Activated T-helper 17 cell treated with anti-CD3 and anti-CD28 coated beads, Interleukin-2, amount 50 U/mL, for 72 hours (primary cell): ENCODE measurements around the gene CDCA3. TPM values are rescaled to one million over a fixed set of nuclear protein-coding genes. Genes with fewer than 3 reads are reported as not detected.
"Not testable (repeated sequence)": the region's sequence is repeated elsewhere in the genome, so short reads cannot be mapped to it uniquely, and the experiment has no call there.

Experiments
- ATAC-seq: fragments of 150-1000 bp; cut with Tn5 transposase; replicated peaks from 2 replicates; pipeline ENCODE4 v1.10.0; 2021; ENCODE audit warnings: mild to moderate bottlenecking, moderate library complexity
- H3K27ac Mint-ChIP-seq: one replicate; pipeline ENCODE4 v1.8.0; 2022; ENCODE audit warnings: mixed read lengths
- H3K27me3 Mint-ChIP-seq: one replicate; pipeline ENCODE4 v1.8.0; 2022; ENCODE audit warnings: mixed read lengths
- H3K36me3 Mint-ChIP-seq: one replicate; pipeline ENCODE4 v1.8.0; 2022; ENCODE audit warnings: low read depth, mild to moderate bottlenecking, mixed read lengths
- H3K4me1 Mint-ChIP-seq: one replicate; pipeline ENCODE4 v1.8.0; 2022; ENCODE audit warnings: mixed read lengths
- H3K4me3 Mint-ChIP-seq: one replicate; pipeline ENCODE4 v1.8.0; 2022; ENCODE audit warnings: mild to moderate bottlenecking, mixed read lengths
- H3K9me3 Mint-ChIP-seq: one replicate; pipeline ENCODE4 v1.8.0; 2022; ENCODE audit warnings: mixed read lengths
- total RNA-seq, 2 donors: library from RNA; stranded (reverse); gene quantifications; one replicate each; pipeline ENCODE4 v1.2.3, GENCODE V29; 2022

Gene CDCA3
- total RNA-seq, 2 donors from 2014 or later, result 86.9 to 104 TPM

GRCh38 chr12:6866920-6867412 is 15.9 kb upstream of the CDCA3 start:
- peak overlapping the region; percentile 96 for H3K27ac Mint-ChIP-seq
- H3K27me3 Mint-ChIP-seq, result no peaks in the 10 kb centered on the region
- ATAC-seq, result peak; percentile 5
- peak overlapping the region; percentile 94 for H3K4me3 Mint-ChIP-seq
- H3K9me3 Mint-ChIP-seq, result no peaks in the 10 kb centered on the region
- peaks cover 31% of the 10 kb centered on the region for H3K4me1 Mint-ChIP-seq
- peaks cover 97% of the 10 kb centered on the region for H3K36me3 Mint-ChIP-seq

GRCh38 chr12:6866163-6866919 is 15.3 kb upstream of the CDCA3 start:
- H3K9me3 Mint-ChIP-seq, result no peaks in the 10 kb centered on the region
- peaks cover 25% of the 10 kb centered on the region for H3K4me1 Mint-ChIP-seq
- H3K4me3 Mint-ChIP-seq, result peak overlapping the region; percentile 94
- H3K36me3 Mint-ChIP-seq, result peaks cover 97% of the 10 kb centered on the region
- H3K27ac Mint-ChIP-seq, result peak overlapping the region; percentile 96
- no peaks in the 10 kb centered on the region for H3K27me3 Mint-ChIP-seq
- ATAC-seq, result no peak

- ATAC-seq, H3K9me3 Mint-ChIP-seq, H3K27me3 Mint-ChIP-seq: not testable (repeated sequence)
- Mint-ChIP-seq H3K36me3 (peaks cover 97% of the 10 kb centered on the region), H3K4me3 (peak overlapping the region; percentile 94), H3K27ac (peak overlapping the region; percentile 19), H3K4me1 (peaks cover 17% of the 10 kb centered on the region)
These were observed 14.2 kb upstream of the CDCA3 start for GRCh38 chr12:6865307-6865706.

GRCh38 chr12:6863586-6864321 is 12.7 kb upstream of the CDCA3 start:
- Mint-ChIP-seq H3K4me1 (peaks cover 6% of the 10 kb centered on the region), H3K27me3 (no peaks in the 10 kb centered on the region), H3K9me3 (no peaks in the 10 kb centered on the region), H3K36me3 (peaks cover 97% of the 10 kb centered on the region), H3K4me3 (no peak overlapping the region), H3K27ac (peak overlapping the region; percentile 36)
- ATAC-seq, result no peak

- Mint-ChIP-seq H3K27ac (peak overlapping the region; percentile 36), H3K4me1 (peaks cover 4% of the 10 kb centered on the region), H3K4me3 (no peak overlapping the region), H3K9me3 (no peaks in the 10 kb centered on the region), H3K36me3 (peaks cover 97% of the 10 kb centered on the region), H3K27me3 (no peaks in the 10 kb centered on the region)
- ATAC-seq, result no peak
These were observed 11.9 kb upstream of the CDCA3 start for GRCh38 chr12:6863033-6863432.

GRCh38 chr12:6861391-6861790 is 10.3 kb upstream of the CDCA3 start:
- ATAC-seq, result no peak
- Mint-ChIP-seq H3K27ac (peak overlapping the region; percentile 34), H3K27me3 (no peaks in the 10 kb centered on the region), H3K4me3 (no peak overlapping the region), H3K36me3 (peaks cover 97% of the 10 kb centered on the region), H3K9me3 (no peaks in the 10 kb centered on the region), H3K4me1 (peaks cover 4% of the 10 kb centered on the region)

- Mint-ChIP-seq H3K36me3 (peaks cover 98% of the 10 kb centered on the region), H3K27me3 (no peaks in the 10 kb centered on the region), H3K4me1 (peaks cover 4% of the 10 kb centered on the region), H3K9me3 (no peaks in the 10 kb centered on the region), H3K27ac (peak overlapping the region; percentile 34), H3K4me3 (no peak overlapping the region)
- no peak for ATAC-seq
These were observed 9.9 kb upstream of the CDCA3 start for GRCh38 chr12:6860942-6861341.

- H3K4me1 Mint-ChIP-seq, result peaks cover 4% of the 10 kb centered on the region
- H3K9me3 Mint-ChIP-seq, result no peaks in the 10 kb centered on the region
- H3K27me3 Mint-ChIP-seq, result no peaks in the 10 kb centered on the region
- peaks cover 98% of the 10 kb centered on the region for H3K36me3 Mint-ChIP-seq
- H3K4me3 Mint-ChIP-seq, result no peak overlapping the region
- H3K27ac Mint-ChIP-seq, result no peak overlapping the region
- no peak for ATAC-seq
These were observed 9.0 kb upstream of the CDCA3 start for GRCh38 chr12:6860116-6860515.

- Mint-ChIP-seq H3K27me3 (no peaks in the 10 kb centered on the region), H3K4me1 (peaks cover 9% of the 10 kb centered on the region), H3K9me3 (no peaks in the 10 kb centered on the region), H3K36me3 (peaks cover 100% of the 10 kb centered on the region), H3K4me3 (no peak overlapping the region), H3K27ac (no peak overlapping the region)
- ATAC-seq, result no peak
These were observed 7.7 kb upstream of the CDCA3 start for GRCh38 chr12:6858799-6859198.

- no peak overlapping the region for H3K27ac Mint-ChIP-seq
- H3K36me3 Mint-ChIP-seq, result peaks cover 73% of the 10 kb centered on the region
- H3K4me3 Mint-ChIP-seq, result no peak overlapping the region
- no peaks in the 10 kb centered on the region for H3K9me3 Mint-ChIP-seq
- no peaks in the 10 kb centered on the region for H3K27me3 Mint-ChIP-seq
- no peak for ATAC-seq
- H3K4me1 Mint-ChIP-seq, result peaks cover 12% of the 10 kb centered on the region
These were observed 4.2 kb upstream of the CDCA3 start for GRCh38 chr12:6855322-6855721.

- H3K4me3 Mint-ChIP-seq, result peak overlapping the region; percentile 86
- H3K36me3 Mint-ChIP-seq, result peaks cover 70% of the 10 kb centered on the region
- peaks cover 20% of the 10 kb centered on the region for H3K4me1 Mint-ChIP-seq
- no peaks in the 10 kb centered on the region for H3K27me3 Mint-ChIP-seq
- no peak for ATAC-seq
- H3K9me3 Mint-ChIP-seq, result no peaks in the 10 kb centered on the region
- peak overlapping the region; percentile 91 for H3K27ac Mint-ChIP-seq
These were observed 3.0 kb upstream of the CDCA3 start for GRCh38 chr12:6854036-6854435.

- Mint-ChIP-seq H3K4me3 (peak overlapping the region; percentile 86), H3K36me3 (peaks cover 67% of the 10 kb centered on the region), H3K27ac (peak overlapping the region; percentile 91), H3K9me3 (no peaks in the 10 kb centered on the region), H3K4me1 (peaks cover 20% of the 10 kb centered on the region), H3K27me3 (no peaks in the 10 kb centered on the region)
- ATAC-seq, result no peak
These were observed 2.5 kb upstream of the CDCA3 start for GRCh38 chr12:6853626-6854025.

GRCh38 chr12:6852651-6853354 is 1.7 kb upstream of the CDCA3 start:
- peak; percentile 10 for ATAC-seq
- H3K4me1 Mint-ChIP-seq, result peaks cover 20% of the 10 kb centered on the region
- H3K4me3 Mint-ChIP-seq, result peak overlapping the region; percentile 86
- peak overlapping the region; percentile 91 for H3K27ac Mint-ChIP-seq
- H3K27me3 Mint-ChIP-seq, result no peaks in the 10 kb centered on the region
- no peaks in the 10 kb centered on the region for H3K9me3 Mint-ChIP-seq
- H3K36me3 Mint-ChIP-seq, result peaks cover 59% of the 10 kb centered on the region

- ATAC-seq, result peak; percentile 80
- H3K36me3 Mint-ChIP-seq, result peaks cover 59% of the 10 kb centered on the region
- peaks cover 20% of the 10 kb centered on the region for H3K4me1 Mint-ChIP-seq
- H3K27me3 Mint-ChIP-seq, result no peaks in the 10 kb centered on the region
- peak within 1 kb of the TSS; percentile 86 for H3K4me3 Mint-ChIP-seq
- H3K27ac Mint-ChIP-seq, result peak within 1 kb of the TSS; percentile 91
- no peaks in the 10 kb centered on the region for H3K9me3 Mint-ChIP-seq
These were observed 1.0 kb upstream of the CDCA3 start, which contains the start of gene USP5 for GRCh38 chr12:6851921-6852650. Gene USP5 (plus strand): TSS chr12:6852150. CDS start chr12:6852180, 30 bp downstream.
